Measurements from ENCODE around the gene SDK2.

SDK2 gene

DNA sequence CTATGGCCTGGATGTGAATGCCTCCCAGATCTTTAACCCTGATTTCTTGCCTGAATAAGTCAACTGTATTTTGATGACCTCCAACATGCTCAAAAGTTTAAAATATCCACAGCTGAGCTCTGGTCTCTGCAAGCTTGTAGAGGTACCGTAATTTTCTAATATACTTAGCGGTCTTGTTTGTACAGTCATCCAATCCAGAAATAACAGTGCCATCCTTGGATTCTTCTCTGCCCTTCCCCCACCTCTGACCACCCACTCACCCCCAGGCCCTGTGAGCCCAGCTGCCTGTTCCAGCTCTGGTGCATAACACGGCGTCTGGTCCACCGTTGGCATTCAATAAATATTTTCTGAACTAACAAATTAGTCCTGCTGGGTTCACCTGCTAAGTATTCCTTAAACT, 113.1 kb downstream of the SDK2 start:
- DNase-seq = no peak

DNA sequence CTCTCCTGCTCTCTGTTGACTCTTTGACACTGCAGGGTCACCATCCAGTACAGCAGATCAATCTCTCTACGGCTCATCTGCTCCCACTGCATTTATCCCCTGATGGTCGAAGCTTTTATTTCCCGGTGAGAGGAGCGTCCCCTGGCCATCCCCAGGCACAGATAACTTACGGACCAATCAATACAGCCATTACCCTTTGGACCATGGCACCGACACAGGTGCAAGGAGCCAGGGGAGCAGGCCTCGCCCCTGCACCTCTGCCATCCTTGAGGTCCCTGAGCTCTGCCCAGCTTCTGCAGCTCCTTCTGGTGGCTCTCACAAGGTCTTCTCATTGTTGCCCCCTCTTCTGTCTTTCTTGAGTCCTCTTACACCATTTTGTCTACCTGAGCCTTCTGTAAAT, 115.6 kb downstream of the SDK2 start:
- DNase-seq = no peak

- no peak for DNase-seq
Measured at GRCh38 chr17:73526952-73527351, 117.3 kb downstream of the SDK2 start.

DNA sequence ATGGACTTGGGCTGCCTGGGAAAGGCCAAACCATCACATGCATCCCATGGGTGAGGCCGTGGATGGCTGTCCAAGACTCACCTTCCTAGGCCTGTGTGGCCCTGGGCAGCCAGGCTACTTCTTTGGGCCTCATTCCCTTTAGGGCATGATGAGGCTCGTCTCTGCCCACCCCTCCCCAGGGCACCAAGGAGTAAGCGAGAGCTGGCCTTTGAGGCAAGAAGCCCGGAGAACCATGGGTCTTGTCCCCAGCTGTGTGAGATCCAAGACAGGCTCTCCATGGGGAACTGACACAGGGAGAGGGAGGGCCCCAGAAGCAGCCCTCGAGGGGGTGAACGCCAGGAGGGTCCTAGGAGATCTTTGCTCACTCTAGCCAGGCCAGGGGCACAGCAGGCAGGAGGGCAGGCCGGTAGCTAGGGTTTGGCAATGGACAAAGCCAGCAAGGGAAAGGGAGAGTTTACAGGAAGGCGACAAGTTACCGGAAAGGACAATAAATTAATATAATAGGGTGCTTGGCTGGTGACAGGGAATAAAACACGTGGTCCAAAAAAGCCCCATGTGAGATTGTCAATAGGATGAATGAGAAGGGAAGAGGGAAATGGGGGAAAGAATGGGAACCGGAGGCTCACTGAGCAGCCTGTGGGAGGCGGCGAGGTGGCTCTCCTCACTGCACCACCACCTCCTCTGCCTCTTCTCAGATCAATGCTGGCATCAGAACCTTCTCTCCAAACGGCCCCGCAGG, 119.1 kb downstream of the SDK2 start:
- no peak for DNase-seq

GRCh38 chr17:73522696-73523095, 121.5 kb downstream of the SDK2 start:
- DNase-seq = no peak

GRCh38 chr17:73522107-73522506, 122.1 kb downstream of the SDK2 start:
- no peak for DNase-seq

GRCh38 chr17:73521376-73521775, 122.9 kb downstream of the SDK2 start:
- no peak for DNase-seq

GRCh38 chr17:73520369-73520761, 123.9 kb downstream of the SDK2 start:
- DNase-seq = no peak

DNA sequence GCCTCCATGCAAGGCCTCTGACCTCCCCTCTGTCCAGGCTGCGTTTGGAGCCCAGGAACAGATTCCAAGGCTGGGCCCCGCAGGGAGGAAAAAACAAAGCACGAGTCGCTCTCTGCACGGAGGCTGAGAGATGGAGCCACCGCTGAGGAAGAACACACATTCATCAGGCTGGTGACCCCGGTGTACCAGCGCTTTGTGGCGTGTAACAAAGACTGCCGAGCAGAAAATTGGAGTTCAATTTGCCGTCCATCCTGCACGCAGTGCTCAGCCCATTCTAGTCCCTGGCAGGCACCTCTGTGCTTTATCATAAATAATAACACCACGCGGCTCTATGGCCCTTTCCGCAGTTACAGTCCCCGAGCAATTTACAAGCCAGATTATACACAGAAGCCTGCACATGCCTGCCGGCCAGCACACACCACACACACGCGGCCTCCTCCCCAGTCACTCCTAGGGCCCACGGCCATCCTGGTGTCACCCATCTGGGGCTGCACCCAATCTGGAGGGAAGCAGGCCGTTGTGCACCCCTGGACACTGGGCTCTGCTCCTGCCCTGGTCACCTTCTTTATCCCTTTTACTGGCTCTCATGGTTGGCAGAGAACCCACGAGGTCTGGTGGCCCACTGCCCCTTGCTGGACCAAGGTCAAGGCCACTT, 124.4 kb downstream of the SDK2 start:
- no peak for DNase-seq

DNA sequence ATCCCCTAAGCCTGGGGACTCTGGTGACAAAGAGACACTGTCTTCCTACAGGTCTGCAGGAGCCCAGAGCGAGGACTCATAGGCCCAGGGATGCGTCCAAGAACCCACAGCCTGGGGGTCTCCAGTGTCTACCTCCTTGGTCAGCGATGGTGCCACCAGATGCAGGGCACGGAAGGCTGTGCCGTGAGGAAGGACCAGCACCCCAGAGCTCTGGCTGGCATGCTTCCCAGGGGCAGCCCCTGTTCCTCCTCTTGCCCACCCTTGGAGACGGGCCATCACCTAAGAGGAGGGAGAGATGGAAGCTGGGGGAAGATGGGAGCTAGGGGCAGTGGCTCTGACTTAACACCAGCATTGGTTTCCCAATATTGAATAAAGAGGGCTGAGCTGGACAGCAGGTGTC, 125.2 kb downstream of the SDK2 start:
- no peak for DNase-seq

DNA sequence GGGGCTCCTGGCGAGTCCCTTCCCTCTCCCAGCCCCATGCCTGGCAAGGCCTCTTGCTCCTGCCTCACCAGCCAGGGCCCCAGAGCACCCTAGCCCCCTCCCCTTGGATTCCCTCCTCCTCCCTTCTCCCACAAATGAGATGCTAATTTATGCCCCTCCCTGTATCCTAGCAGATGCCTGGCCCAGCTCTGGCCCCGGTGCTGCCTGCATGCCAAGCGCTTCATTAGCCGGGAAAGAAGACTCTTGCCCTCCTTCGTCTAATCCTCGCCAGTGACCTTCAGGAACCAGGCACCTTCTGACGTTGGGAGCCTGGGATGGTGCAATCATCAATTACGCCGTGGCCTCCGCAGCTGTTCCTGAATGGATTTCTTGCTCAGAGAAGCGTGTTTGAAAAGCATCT, 127.8 kb downstream of the SDK2 start:
- no peak for DNase-seq

DNA sequence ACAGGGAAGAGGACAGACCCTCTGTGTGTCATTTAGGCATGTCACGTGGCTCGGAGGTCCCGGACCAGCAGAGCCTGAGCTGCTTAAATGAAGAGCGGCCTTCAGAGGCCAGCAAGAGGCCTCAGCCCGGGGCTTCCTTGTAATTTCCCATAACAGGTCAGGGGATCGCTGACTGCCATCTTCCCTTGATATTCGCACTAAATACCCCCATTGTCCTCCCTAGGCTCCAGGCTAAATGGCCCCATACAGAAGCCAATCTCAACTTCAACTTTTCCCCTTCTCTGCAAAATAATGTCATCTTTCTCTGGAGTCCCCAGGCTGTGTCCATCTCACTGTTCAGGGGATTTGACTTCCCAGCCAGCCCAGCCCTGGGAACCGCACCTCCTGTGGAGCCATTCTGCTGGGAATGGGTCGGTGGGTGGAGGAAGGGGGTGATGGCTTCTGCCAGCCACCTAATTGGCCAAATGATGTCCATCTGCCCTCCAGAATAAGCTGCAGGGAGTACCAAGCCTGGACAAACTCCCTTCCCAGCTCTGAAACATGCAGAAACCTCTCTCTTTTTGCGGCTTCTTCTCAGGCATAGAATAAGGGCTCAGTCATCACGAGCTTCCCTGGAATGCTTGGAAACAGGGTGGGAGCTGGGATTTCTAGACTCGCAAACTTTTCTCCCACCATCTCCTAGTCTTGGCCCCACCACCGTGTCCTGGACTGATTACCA, 129.9 kb downstream of the SDK2 start:
- DNase-seq = no peak

DNA sequence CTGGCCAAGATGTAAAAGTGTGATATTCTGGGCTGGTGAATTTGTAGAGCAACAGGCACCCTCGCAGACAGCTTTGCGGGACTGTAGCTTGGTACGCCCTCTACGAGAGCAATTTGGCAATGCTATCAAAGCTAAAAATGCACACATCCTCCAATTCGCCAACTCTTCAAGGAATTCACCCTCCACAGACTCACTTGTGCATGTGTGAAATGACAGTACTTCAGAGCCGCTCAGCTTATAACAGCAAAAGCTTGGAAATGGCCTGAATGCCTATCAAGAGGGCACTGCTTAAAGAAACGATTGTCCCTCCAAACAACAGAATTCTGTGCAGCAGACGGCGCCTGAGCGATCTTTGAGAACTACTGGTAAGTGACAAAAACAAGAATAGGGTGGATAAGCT, 130.8 kb downstream of the SDK2 start:
- no peak for DNase-seq

GRCh38 chr17:73511719-73512115, 132.5 kb downstream of the SDK2 start:
- DNase-seq = no peak

DNA sequence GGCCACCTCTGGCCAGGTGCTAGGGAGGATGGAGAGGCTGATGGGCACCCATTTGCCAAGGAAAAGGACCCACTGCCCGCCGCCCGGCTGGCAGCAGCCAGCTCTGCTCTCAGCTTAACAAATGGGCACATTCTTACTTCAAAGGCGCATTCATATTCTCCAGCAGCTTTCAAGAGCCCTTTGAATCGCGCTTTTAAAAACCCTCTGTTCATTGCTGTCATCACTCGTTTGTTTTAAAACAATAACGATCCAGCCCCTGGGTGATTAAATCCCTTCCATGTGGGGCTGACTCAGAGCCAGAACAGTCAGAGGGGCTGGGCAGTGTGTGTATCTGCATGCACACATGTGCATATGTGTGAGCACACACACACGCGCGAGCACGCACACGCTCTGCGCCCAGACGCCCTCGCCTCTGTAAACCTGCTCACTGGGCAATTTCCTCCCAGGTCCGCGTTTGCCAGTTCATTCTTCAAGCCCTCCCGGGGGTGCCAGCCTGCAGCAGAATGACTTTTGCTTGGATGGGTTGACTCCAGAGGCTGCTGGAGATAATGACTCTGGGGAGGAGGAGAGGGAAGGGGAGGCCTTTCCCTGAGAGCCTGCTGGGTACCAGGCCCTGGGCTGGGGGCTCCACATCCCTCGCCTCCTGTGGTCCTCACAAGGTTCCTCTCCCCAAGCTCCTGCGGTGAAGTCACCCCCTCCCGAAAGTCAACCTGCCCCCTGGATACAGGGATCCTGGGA, 133.1 kb downstream of the SDK2 start:
- no peak for DNase-seq

DNA sequence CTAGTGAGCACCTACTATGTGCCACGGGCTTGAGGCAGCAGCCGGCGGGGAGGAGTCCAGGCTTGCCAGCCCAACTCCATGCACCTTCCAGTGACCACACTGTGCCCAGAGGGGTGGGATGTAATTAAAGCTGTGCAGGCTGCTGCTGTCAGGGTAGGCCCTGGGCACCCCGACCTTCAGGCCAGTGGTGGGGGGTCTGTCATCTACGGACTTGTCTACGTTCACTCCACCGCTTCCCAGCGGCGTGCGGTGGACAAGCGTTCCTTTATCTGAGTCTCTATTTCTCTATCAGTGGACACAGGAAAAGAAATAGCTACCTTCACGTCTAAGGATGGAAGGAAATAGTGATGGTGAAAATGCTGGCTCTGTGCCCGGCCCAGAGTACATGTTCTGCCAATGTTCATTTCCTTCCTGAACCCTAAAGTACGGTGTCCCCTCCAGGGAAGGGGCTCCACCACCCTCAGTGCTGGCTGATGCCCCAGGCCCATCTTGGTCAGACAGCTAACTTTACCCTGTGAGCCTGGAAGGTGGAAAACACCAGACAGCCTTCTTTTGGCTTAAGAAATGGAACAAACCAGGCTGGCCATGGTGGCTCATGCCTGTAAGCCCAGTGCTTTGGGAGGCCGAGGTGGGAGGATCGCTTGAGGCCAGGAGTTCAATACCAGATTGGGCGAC, 135.2 kb downstream of the SDK2 start:
- no peak for DNase-seq

DNA sequence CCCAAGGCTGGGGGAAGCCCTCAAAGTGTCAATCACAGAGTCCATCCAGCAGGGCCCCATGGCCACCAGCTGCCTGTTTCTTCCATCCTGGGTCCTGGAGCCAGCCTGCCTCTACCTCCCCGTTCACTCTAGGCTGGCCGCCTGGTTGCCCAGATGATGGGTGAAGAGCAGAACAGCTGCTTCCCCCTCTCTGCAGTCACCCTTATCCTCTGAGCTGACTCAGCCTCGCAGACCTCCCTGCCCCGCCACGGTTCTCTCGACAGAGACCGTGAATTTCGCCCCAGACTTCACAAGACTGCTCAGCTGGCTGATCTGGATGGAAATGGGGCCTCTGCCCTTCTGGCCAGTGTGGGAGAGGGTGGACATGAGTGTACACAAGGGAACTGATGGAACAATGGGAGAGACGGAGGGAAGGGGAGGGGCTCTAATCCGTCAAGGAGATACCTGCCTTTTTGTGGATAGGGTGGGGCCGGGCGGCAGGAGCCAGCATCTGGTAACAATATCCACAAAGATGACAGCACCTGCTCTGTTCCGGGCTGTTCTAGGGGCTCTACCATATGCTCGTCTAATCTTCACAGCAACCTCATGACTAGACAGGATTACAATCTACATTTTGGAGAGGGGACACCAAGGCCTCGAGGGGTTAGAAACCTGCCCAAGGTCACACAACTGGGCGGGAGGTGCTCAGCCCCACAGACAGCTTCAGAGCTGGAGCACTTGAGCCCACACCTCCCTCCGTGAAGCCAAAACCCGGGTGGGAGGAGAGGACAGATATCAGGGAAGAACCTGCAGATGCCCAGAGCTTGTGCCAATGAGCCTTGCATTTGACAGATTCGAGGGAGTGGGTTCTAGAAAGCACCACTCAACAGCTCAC, 136.0 kb downstream of the SDK2 start:
- no peak for DNase-seq

GRCh38 chr17:73506470-73507435, 137.5 kb downstream of the SDK2 start:
- no peak for DNase-seq

GRCh38 chr17:73503560-73503959, 140.7 kb downstream of the SDK2 start:
- no peak for DNase-seq

- DNase-seq = no peak
Measured at GRCh38 chr17:73500414-73500999, 143.7 kb downstream of the SDK2 start.

All from stimulated activated CD4-positive, alpha-beta T cell treated with anti-CD3 and anti-CD28 coated beads, Interleukin-1b, Interleukin-23, amount 100 ng/mL, for 48 hours (primary cell).